Smooth muscle cell (in vitro differentiated cells): Measurements from ENCODE around the gene MIER2. TPM values are rescaled to one million over a fixed set of nuclear protein-coding genes. Genes with fewer than 3 reads are reported as not detected.

Experiments used
- DNase-seq: peaks from one replicate; lab custom pipeline; 2025; ENCODE audit not compliant: unreplicated experiment; lab: John Stamatoyannopoulos, UW
- H2AFZ ChIP-seq: fragments of 200-600 bp; sonication (generic); 2 replicates; pipeline ENCODE4 v1.6.0; 2016; ENCODE audit warnings: antibody characterized with exemption, low read depth, mild to moderate bottlenecking
- H3F3A ChIP-seq: fragments of 200-600 bp; sonication (generic); 2 replicates; pipeline ENCODE4 v1.6.0; 2017; ENCODE audit warnings: antibody characterized with exemption, low read depth
- H3K27ac ChIP-seq: fragments of 200-600 bp; sonication (generic); 2 replicates; pipeline ENCODE4 v1.5.1; 2016; ENCODE audit warnings: low read depth, mild to moderate bottlenecking
- H3K27me3 ChIP-seq: fragments of 200-600 bp; sonication (generic); 2 replicates; pipeline ENCODE4 v1.6.1; 2016; ENCODE audit warnings: low read depth, mild to moderate bottlenecking
- H3K36me3 ChIP-seq: fragments of 200-600 bp; sonication (generic); 2 replicates; pipeline ENCODE4 v1.5.1; 2016; ENCODE audit warnings: low read depth
- H3K4me1 ChIP-seq: fragments of 200-600 bp; sonication (generic); 2 replicates; pipeline ENCODE4 v1.5.1; 2016; ENCODE audit warnings: low read depth
- H3K4me2 ChIP-seq: fragments of 200-600 bp; sonication (generic); 2 replicates; pipeline ENCODE4 v1.6.0; 2016; ENCODE audit warnings: mild to moderate bottlenecking
- H3K4me3 ChIP-seq: fragments of 200-600 bp; sonication (generic); 2 replicates; pipeline ENCODE4 v1.5.1; 2016; ENCODE audit warnings: mild to moderate bottlenecking
- H3K79me2 ChIP-seq: fragments of 200-600 bp; sonication (generic); 2 replicates; pipeline ENCODE4 v1.6.0; 2016; ENCODE audit warnings: low read depth, mild to moderate bottlenecking
- H3K9ac ChIP-seq: fragments of 200-600 bp; sonication (generic); 2 replicates; pipeline ENCODE4 v1.6.0; 2016; ENCODE audit warnings: low read depth
- H3K9me3 ChIP-seq: fragments of 200-600 bp; sonication (generic); replicated peaks from 2 replicates; pipeline ENCODE4 v1.5.1; 2016; ENCODE audit warnings: low read depth
- H4K20me1 ChIP-seq: fragments of 200-600 bp; sonication (generic); 2 replicates; pipeline ENCODE4 v1.6.0; 2016; ENCODE audit warnings: low read depth
- CTCF ChIP-seq: fragments of 200-600 bp; sonication (generic); IDR thresholded peaks from 2 replicates; pipeline ENCODE4 v1.5.1; 2017; ENCODE audit warnings: borderline replicate concordance, mild to moderate bottlenecking, antibody characterized with exemption; ENCODE audit not compliant: insufficient read depth, poor library complexity, severe bottlenecking
- WGBS: methylation state at CpG from one replicate; pipeline ENCODE4 v1.1.7; 2016; ENCODE audit warnings: low lambda C conversion rate; 5-methylcytosine and 5-hydroxymethylcytosine counted together
- polyA plus RNA-seq: library from polyadenylated mRNA; unstranded; fragments of >200 nt; fragmentation: Nextera tagmentation; extraction: Ambion mirVana; gene quantifications from 2 replicates; pipeline ENCODE4 v1.2.1, GENCODE V29; 2016
- total RNA-seq: library from RNA; depleted of rRNA; stranded (reverse); fragments of >200 nt; gene quantifications from 2 replicates; pipeline ENCODE4 v1.2.3, GENCODE V29; 2014

The MIER2 gene
- total and polyA plus RNA-seq, 2 experiments from 2014 or later = 12.7 to 79.7 TPM

GRCh38 chr19:308471-309205 is 36.0 kb downstream of the MIER2 start:
- no peaks in the 10 kb centered on the region for H3K4me1 ChIP-seq
- H3K9me3 ChIP-seq = no peaks in the 10 kb centered on the region
- no peaks in the 10 kb centered on the region for H3K27me3 ChIP-seq
- no peak overlapping the region for H3K4me2 ChIP-seq
- H3K4me3 ChIP-seq = no peak overlapping the region
- H3K27ac ChIP-seq = no peak overlapping the region
- H3K79me2 ChIP-seq = no peaks in the 10 kb centered on the region
- no peak overlapping the region for H2AFZ ChIP-seq
- no peaks in the 10 kb centered on the region for H3K36me3 ChIP-seq
- H3K9ac ChIP-seq = no peak overlapping the region
- 98% methylated on average over 32 of the region's 48 CpGs for WGBS
- no peak for TF ChIP-seq CTCF
- no peaks in the 10 kb centered on the region for H3F3A ChIP-seq
- H4K20me1 ChIP-seq = peaks cover 73% of the 10 kb centered on the region
- no peak for DNase-seq

- no peak for TF ChIP-seq CTCF
- no peaks in the 10 kb centered on the region for H3K79me2 ChIP-seq
- no peak overlapping the region for H2AFZ ChIP-seq
- no peaks in the 10 kb centered on the region for H3F3A ChIP-seq
- H3K27me3 ChIP-seq = no peaks in the 10 kb centered on the region
- no peaks in the 10 kb centered on the region for H3K9me3 ChIP-seq
- H3K9ac ChIP-seq = no peak overlapping the region
- H3K4me1 ChIP-seq = no peaks in the 10 kb centered on the region
- no peak overlapping the region for H3K4me3 ChIP-seq
- no peak overlapping the region for H3K4me2 ChIP-seq
- no peaks in the 10 kb centered on the region for H3K36me3 ChIP-seq
- H4K20me1 ChIP-seq = peaks cover 69% of the 10 kb centered on the region
- H3K27ac ChIP-seq = no peak overlapping the region
- WGBS = 97% methylated on average over 21 of the region's 21 CpGs
- no peak for DNase-seq
These were observed 36.7 kb downstream of the MIER2 start for GRCh38 chr19:307793-308420.

GRCh38 chr19:307111-307531 is 37.5 kb downstream of the MIER2 start:
- Histone ChIP-seq H2AFZ (no peak overlapping the region), H3K27ac (no peak overlapping the region), H3K9ac (no peak overlapping the region), H3K4me2 (no peak overlapping the region), H3K4me1 (no peaks in the 10 kb centered on the region), H3K79me2 (no peaks in the 10 kb centered on the region), H4K20me1 (peaks cover 70% of the 10 kb centered on the region), H3K27me3 (no peaks in the 10 kb centered on the region), H3K36me3 (no peaks in the 10 kb centered on the region), H3K4me3 (no peak overlapping the region), H3F3A (no peaks in the 10 kb centered on the region), H3K9me3 (no peaks in the 10 kb centered on the region)
- no peak for TF ChIP-seq CTCF
- DNase-seq = no peak
- WGBS = 96% methylated on average over 14 of the region's 26 CpGs
